ENCODE data around the gene COL1A1. TPM values are rescaled to one million over a fixed set of nuclear protein-coding genes. Genes with fewer than 3 reads are reported as not detected.
A peak's percentile ranks its signal among the peaks of the same experiment; 100 is the strongest.

The COL1A1 gene
- total and polyA plus RNA-seq, 8 donors: 9.0 to 875 (median 20.9) TPM

- DNase-seq (peak in 2 of 6 donors; percentile 4 to 22), ATAC-seq (no peak), FAIRE-seq (no peak)
- H3K4me1 ChIP-seq: peaks cover 0 to 3% (median under 1%) of the 10 kb centered on the region in 3 donors
- H3K27me3 ChIP-seq: no peaks in the 10 kb centered on the region
- WGBS, 2 donors: 70% methylated on average over 18 of the region's 18 CpGs
- no peak overlapping the region for H3K27ac ChIP-seq
- no peak overlapping the region for H3K4me3 ChIP-seq
- no peak for TF ChIP-seq CTCF (IDR thresholded peaks at IDR 0.05)
- intact Hi-C loops (cut with DNase I): no loop called here
- no peaks in the 10 kb centered on the region for H3K9me3 ChIP-seq
- no peaks in the 10 kb centered on the region for H3K36me3 ChIP-seq
Measured at GRCh38 chr17:50182783-50183420, 18.5 kb downstream of the COL1A1 start.

- no peak for FAIRE-seq
- WGBS, 2 donors: 75 to 82% methylated on average over 12 of the region's 12 CpGs
- no peaks in the 10 kb centered on the region for H3K36me3 ChIP-seq
- ATAC-seq: no peak
- no peak overlapping the region for H3K4me3 ChIP-seq
- no peaks in the 10 kb centered on the region for H3K27me3 ChIP-seq
- no peak overlapping the region for H3K27ac ChIP-seq
- peak in 2 of 6 donors; percentile 14 to 26 for DNase-seq
- no peaks in the 10 kb centered on the region for H3K9me3 ChIP-seq
- TF ChIP-seq CTCF (IDR thresholded peaks at IDR 0.05): no peak
- intact Hi-C loops (cut with DNase I): no loop called here
- H3K4me1 ChIP-seq: peaks cover 0 to 6% (median 5%) of the 10 kb centered on the region in 3 donors
Measured at GRCh38 chr17:50181591-50182560, 19.6 kb downstream of the COL1A1 start.

- Histone ChIP-seq H3K9me3 (no peaks in the 10 kb centered on the region), H3K36me3 (no peaks in the 10 kb centered on the region), H3K27me3 (no peaks in the 10 kb centered on the region), H3K4me3 (no peak overlapping the region), H3K4me1 (peaks cover 0 to 6% (median 5%) of the 10 kb centered on the region in 3 donors), H3K27ac (no peak overlapping the region)
- intact Hi-C loops (cut with DNase I): no loop called here
- 81 to 85% methylated on average over 13 of the region's 13 CpGs for WGBS, 2 donors
- FAIRE-seq: no peak
- peak in 2 of 6 donors; percentile 22 to 47 for DNase-seq
- no peak for ATAC-seq
- TF ChIP-seq CTCF (IDR thresholded peaks at IDR 0.05): no peak
Measured at GRCh38 chr17:50181144-50181543, 20.3 kb downstream of the COL1A1 start.

- DNase-seq (peak in 2 of 6 donors; percentile 12 to 44), ATAC-seq (no peak), FAIRE-seq (no peak)
- Histone ChIP-seq H3K36me3 (no peaks in the 10 kb centered on the region), H3K4me1 (peaks cover 0 to 11% (median 5%) of the 10 kb centered on the region in 3 donors), H3K27me3 (no peaks in the 10 kb centered on the region), H3K27ac (no peak overlapping the region), H3K9me3 (no peaks in the 10 kb centered on the region), H3K4me3 (no peak overlapping the region)
- intact Hi-C loops (cut with DNase I): no loop called here
- no peak for TF ChIP-seq CTCF (IDR thresholded peaks at IDR 0.05)
- 78 to 90% methylated on average over 12 of the region's 12 CpGs for WGBS, 2 donors
Measured at GRCh38 chr17:50180620-50181019, 20.8 kb downstream of the COL1A1 start.

All from pancreas (tissue), 10 donors.